HCT116 (cell line): ENCODE measurements around the gene EPB41L5.

Experiments
- CEBPB ChIP-seq: IDR thresholded peaks from 2 replicates; pipeline ENCODE4 v1.6.1; 2012; ENCODE audit warnings: low read depth
- EGR1 ChIP-seq: IDR thresholded peaks from 2 replicates; pipeline ENCODE4 v1.6.1; 2012; ENCODE audit warnings: low read depth
- EZH2 ChIP-seq: fragments of 200-600 bp; sonication (generic); IDR thresholded peaks from 2 replicates; pipeline ENCODE4 v1.6.1; 2017; ENCODE audit warnings: antibody characterized with exemption, mixed run types
- JUND ChIP-seq: IDR thresholded peaks from 2 replicates; pipeline ENCODE4 v1.6.1; 2012
- POLR2A ChIP-seq: IDR thresholded peaks from 2 replicates; pipeline ENCODE4 v1.7.0; 2011; ENCODE audit warnings: borderline replicate concordance; ENCODE audit not compliant: insufficient read depth, insufficient read length; ENCODE audit errors: extremely low read depth
- RAD21 ChIP-seq: IDR thresholded peaks from 2 replicates; pipeline ENCODE4 v1.6.1; 2012; ENCODE audit warnings: low read depth, mild to moderate bottlenecking
- SIN3A ChIP-seq: IDR thresholded peaks from 2 replicates; pipeline ENCODE4 v1.6.1; 2012; ENCODE audit warnings: low read depth
- SP1 ChIP-seq: IDR thresholded peaks from 2 replicates; pipeline ENCODE4 v1.6.1; 2012; ENCODE audit warnings: low read depth
- SRF ChIP-seq: IDR thresholded peaks from 2 replicates; pipeline ENCODE4 v1.6.1; 2012; ENCODE audit warnings: low read depth
- TCF7L2 ChIP-seq: IDR thresholded peaks from 2 replicates; pipeline ENCODE4 v1.7.0; 2011; ENCODE audit warnings: borderline replicate concordance, inconsistent platforms; ENCODE audit not compliant: insufficient read depth, insufficient read length; ENCODE audit errors: extremely low read depth
- TF ChIP-seq, protein P1 (sequence below), 3 experiments: fragments of 200-600 bp in 1 of 3; sonication (generic) in 1 of 3; IDR thresholded peaks in 2 of 3; conservative IDR thresholded peaks in 1 of 3; 2 replicates each; pipeline ENCODE4 v1.5.1; 2012 to 2017; ENCODE audit warnings: low read depth in 2 of 3, low read length in 2 of 3, antibody characterized with exemption in 1 of 3, borderline replicate concordance in 1 of 3, control low read depth in 1 of 3, mild to moderate bottlenecking in 1 of 3, mixed read lengths in 1 of 3, mixed run types in 1 of 3, moderate library complexity in 1 of 3; ENCODE audit not compliant: insufficient read depth in 1 of 3
- TF ChIP-seq, protein P2 (sequence below): IDR thresholded peaks from 2 replicates; pipeline ENCODE4 v1.6.1; 2012; ENCODE audit warnings: low read depth

DNA sequence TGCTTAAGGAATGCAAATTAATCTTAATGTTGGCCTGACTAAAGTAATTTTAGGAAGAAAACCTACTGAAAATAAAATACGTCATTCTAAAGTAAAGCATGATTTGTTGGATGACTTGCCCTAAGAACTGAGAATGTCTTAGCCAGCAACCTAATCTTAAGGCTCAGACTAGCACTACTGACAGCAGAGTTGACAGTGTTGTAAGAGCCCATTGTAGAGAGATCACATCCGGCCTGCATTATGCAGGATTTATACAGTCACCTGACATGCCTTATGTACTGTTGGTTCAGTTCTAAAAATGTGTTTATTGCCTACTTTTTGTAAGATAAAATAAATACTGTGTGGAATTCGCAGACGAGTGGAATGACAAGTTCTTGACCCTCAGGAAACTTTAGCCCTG lies 128.0 kb downstream of the EPB41L5 start:
- no peak for TF ChIP-seq POLR2A
- TF ChIP-seq EZH2, result no peak
- TF ChIP-seq, protein P1, sequence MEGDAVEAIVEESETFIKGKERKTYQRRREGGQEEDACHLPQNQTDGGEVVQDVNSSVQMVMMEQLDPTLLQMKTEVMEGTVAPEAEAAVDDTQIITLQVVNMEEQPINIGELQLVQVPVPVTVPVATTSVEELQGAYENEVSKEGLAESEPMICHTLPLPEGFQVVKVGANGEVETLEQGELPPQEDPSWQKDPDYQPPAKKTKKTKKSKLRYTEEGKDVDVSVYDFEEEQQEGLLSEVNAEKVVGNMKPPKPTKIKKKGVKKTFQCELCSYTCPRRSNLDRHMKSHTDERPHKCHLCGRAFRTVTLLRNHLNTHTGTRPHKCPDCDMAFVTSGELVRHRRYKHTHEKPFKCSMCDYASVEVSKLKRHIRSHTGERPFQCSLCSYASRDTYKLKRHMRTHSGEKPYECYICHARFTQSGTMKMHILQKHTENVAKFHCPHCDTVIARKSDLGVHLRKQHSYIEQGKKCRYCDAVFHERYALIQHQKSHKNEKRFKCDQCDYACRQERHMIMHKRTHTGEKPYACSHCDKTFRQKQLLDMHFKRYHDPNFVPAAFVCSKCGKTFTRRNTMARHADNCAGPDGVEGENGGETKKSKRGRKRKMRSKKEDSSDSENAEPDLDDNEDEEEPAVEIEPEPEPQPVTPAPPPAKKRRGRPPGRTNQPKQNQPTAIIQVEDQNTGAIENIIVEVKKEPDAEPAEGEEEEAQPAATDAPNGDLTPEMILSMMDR (IDR thresholded peaks at IDR 0.05 in 2 of 3, conservative IDR thresholded peaks at IDR 0.05 in 1 of 3; ENCODE audit: borderline replicate concordance in 1 of 3, insufficient read depth in 1 of 3, low read depth in 2 of 3, low read length in 2 of 3), result no peak
- TF ChIP-seq, protein P2, sequence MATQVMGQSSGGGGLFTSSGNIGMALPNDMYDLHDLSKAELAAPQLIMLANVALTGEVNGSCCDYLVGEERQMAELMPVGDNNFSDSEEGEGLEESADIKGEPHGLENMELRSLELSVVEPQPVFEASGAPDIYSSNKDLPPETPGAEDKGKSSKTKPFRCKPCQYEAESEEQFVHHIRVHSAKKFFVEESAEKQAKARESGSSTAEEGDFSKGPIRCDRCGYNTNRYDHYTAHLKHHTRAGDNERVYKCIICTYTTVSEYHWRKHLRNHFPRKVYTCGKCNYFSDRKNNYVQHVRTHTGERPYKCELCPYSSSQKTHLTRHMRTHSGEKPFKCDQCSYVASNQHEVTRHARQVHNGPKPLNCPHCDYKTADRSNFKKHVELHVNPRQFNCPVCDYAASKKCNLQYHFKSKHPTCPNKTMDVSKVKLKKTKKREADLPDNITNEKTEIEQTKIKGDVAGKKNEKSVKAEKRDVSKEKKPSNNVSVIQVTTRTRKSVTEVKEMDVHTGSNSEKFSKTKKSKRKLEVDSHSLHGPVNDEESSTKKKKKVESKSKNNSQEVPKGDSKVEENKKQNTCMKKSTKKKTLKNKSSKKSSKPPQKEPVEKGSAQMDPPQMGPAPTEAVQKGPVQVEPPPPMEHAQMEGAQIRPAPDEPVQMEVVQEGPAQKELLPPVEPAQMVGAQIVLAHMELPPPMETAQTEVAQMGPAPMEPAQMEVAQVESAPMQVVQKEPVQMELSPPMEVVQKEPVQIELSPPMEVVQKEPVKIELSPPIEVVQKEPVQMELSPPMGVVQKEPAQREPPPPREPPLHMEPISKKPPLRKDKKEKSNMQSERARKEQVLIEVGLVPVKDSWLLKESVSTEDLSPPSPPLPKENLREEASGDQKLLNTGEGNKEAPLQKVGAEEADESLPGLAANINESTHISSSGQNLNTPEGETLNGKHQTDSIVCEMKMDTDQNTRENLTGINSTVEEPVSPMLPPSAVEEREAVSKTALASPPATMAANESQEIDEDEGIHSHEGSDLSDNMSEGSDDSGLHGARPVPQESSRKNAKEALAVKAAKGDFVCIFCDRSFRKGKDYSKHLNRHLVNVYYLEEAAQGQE, result no peak
- TF ChIP-seq JUND, result no peak
- no peak for TF ChIP-seq SIN3A
- TF ChIP-seq CEBPB, result no peak
- no peak for TF ChIP-seq SP1
- no peak for TF ChIP-seq EGR1
- TF ChIP-seq TCF7L2, result no peak
- no peak for TF ChIP-seq SRF
- no peak for TF ChIP-seq RAD21
